CD4-positive, CD25-positive, alpha-beta regulatory T cell (primary cell): Measurements from ENCODE around the gene WDR46. TPM values are rescaled to one million over a fixed set of nuclear protein-coding genes. Genes with fewer than 3 reads are reported as not detected.
A peak's percentile ranks its signal among the peaks of the same experiment; 100 is the strongest.

Experiments
- ATAC-seq, 2 donors: fragments of 150-1000 bp; cut with Tn5 transposase; one replicate each; pipeline ENCODE4 v1.10.0; 2021; ENCODE audit warnings: low read depth in 2 of 2, moderate number of reproducible peaks in 2 of 2, moderate library complexity in 1 of 2
- DNase-seq, 3 donors: peaks; one replicate each; pipeline versions ENCODE4 v3.0.0 to v3.0.0-alpha.2; 2012 to 2022; ENCODE audit warnings: mixed read lengths in 1 of 3
- H3K27ac ChIP-seq: one replicate; pipeline ENCODE4 v1.7.0; 2013; ENCODE audit warnings: mild to moderate bottlenecking, low read length; ENCODE audit not compliant: insufficient read depth, poor library complexity, severe bottlenecking
- H3K27me3 ChIP-seq: one replicate; pipeline ENCODE4 v1.7.0; 2013; ENCODE audit warnings: low read length; ENCODE audit not compliant: control insufficient read depth, insufficient read depth
- H3K36me3 ChIP-seq: one replicate; pipeline ENCODE4 v1.7.0; 2013; ENCODE audit warnings: mild to moderate bottlenecking, low read length, moderate library complexity; ENCODE audit not compliant: control insufficient read depth, insufficient read depth
- H3K4me1 ChIP-seq: 2 replicates; pipeline ENCODE4 v1.7.0; 2013; ENCODE audit warnings: mild to moderate bottlenecking, low read length; ENCODE audit not compliant: insufficient read depth, control insufficient read depth, poor library complexity, severe bottlenecking
- H3K4me3 ChIP-seq: one replicate; pipeline ENCODE4 v1.7.0; 2013; ENCODE audit warnings: low read depth, mild to moderate bottlenecking, low read length, moderate library complexity
- H3K9me3 ChIP-seq, 2 experiments: 1 replicate in 1 of 2; 2 replicates in 1 of 2; pipeline ENCODE4 v1.7.0; 2013; ENCODE audit warnings: low read length in 2 of 2, mild to moderate bottlenecking in 1 of 2, moderate library complexity in 1 of 2; ENCODE audit not compliant: control insufficient read depth in 2 of 2
- H3K27ac Mint-ChIP-seq, 3 donors: one replicate each; pipeline ENCODE4 v1.8.0; 2020 to 2022; ENCODE audit warnings: mild to moderate bottlenecking in 3 of 3, mixed read lengths in 3 of 3, moderate library complexity in 2 of 3
- H3K27me3 Mint-ChIP-seq: one replicate; pipeline ENCODE4 v1.8.0; 2022; ENCODE audit warnings: mild to moderate bottlenecking, mixed read lengths
- H3K36me3 Mint-ChIP-seq: one replicate; pipeline ENCODE4 v1.8.0; 2020; ENCODE audit warnings: mixed read lengths
- H3K4me1 Mint-ChIP-seq, 4 donors: one replicate each; pipeline ENCODE4 v1.8.0; 2020 to 2022; ENCODE audit warnings: mixed read lengths in 4 of 4, mild to moderate bottlenecking in 1 of 4
- H3K4me3 Mint-ChIP-seq, 4 donors: one replicate each; pipeline ENCODE4 v1.8.0; 2020 to 2022; ENCODE audit warnings: mild to moderate bottlenecking in 4 of 4, mixed read lengths in 4 of 4, moderate library complexity in 3 of 4
- H3K9me3 Mint-ChIP-seq, 7 donors: one replicate each; pipeline ENCODE4 v1.8.0; 2020 to 2022; ENCODE audit warnings: mixed read lengths in 7 of 7, mild to moderate bottlenecking in 3 of 7, moderate library complexity in 2 of 7
- polyA plus RNA-seq, 4 donors: library from polyadenylated mRNA; unstranded; fragments of 300-500 nt; fragmentation: Illumina TruSeq; gene quantifications; one replicate each; pipeline ENCODE4 v1.2.3, GENCODE V29; 2021
- total RNA-seq: library from RNA; stranded (reverse); gene quantifications from one replicate; pipeline ENCODE4 v1.2.3, GENCODE V29; 2022

Gene WDR46
- total and polyA plus RNA-seq, 5 donors from 2014 or later: 31.5 to 54.0 (median 50.8) TPM

- no peaks in the 10 kb centered on the region for H3K27me3 ChIP-seq
- no peaks in the 10 kb centered on the region for H3K9me3 ChIP-seq
- H3K4me3 ChIP-seq: peak overlapping the region; percentile 96
- H3K36me3 ChIP-seq: peaks cover 31% of the 10 kb centered on the region
- H3K27ac Mint-ChIP-seq: peak overlapping the region; percentile 72 to 99 (median 91)
- peaks cover 5 to 85% (median 42%) of the 10 kb centered on the region in 4 donors for H3K4me1 Mint-ChIP-seq
- H3K4me1 ChIP-seq: peaks cover 75% of the 10 kb centered on the region
- peak overlapping the region; percentile 94 to 100 (median 98) for H3K4me3 Mint-ChIP-seq
- DNase-seq (no peak), ATAC-seq (no peak)
- peak overlapping the region; percentile 90 for H3K27ac ChIP-seq
- no peaks in the 10 kb centered on the region for H3K27me3 Mint-ChIP-seq
- H3K9me3 Mint-ChIP-seq: no peaks in the 10 kb centered on the region
- H3K36me3 Mint-ChIP-seq: peaks cover 21% of the 10 kb centered on the region
These were observed 14.8 kb downstream of the WDR46 start for GRCh38 chr6:33273924-33274902.

- Mint-ChIP-seq H3K4me3 (peak overlapping the region; percentile 94 to 100 (median 98)), H3K9me3 (no peaks in the 10 kb centered on the region), H3K36me3 (peaks cover 29% of the 10 kb centered on the region), H3K4me1 (peaks cover 5 to 77% (median 40%) of the 10 kb centered on the region in 4 donors), H3K27ac (peak overlapping the region; percentile 44 to 100 (median 99)), H3K27me3 (no peaks in the 10 kb centered on the region)
- ATAC-seq: no peak
- no peak for DNase-seq
- peaks cover 67% of the 10 kb centered on the region for H3K4me1 ChIP-seq
- H3K27me3 ChIP-seq: no peaks in the 10 kb centered on the region
- H3K4me3 ChIP-seq: peak overlapping the region; percentile 96
- H3K36me3 ChIP-seq: peaks cover 37% of the 10 kb centered on the region
- H3K27ac ChIP-seq: peak overlapping the region; percentile 90
- H3K9me3 ChIP-seq: no peaks in the 10 kb centered on the region
These were observed 15.7 kb downstream of the WDR46 start for GRCh38 chr6:33273129-33273923.

- ATAC-seq (no peak), DNase-seq (no peak)
- H3K27me3 ChIP-seq: no peaks in the 10 kb centered on the region
- H3K4me1 ChIP-seq: peaks cover 58% of the 10 kb centered on the region
- Mint-ChIP-seq H3K9me3 (no peaks in the 10 kb centered on the region), H3K4me3 (peak overlapping the region; percentile 94 to 100 (median 98)), H3K27me3 (no peaks in the 10 kb centered on the region), H3K27ac (peak overlapping the region; percentile 99 to 100 (median 100)), H3K4me1 (peaks cover 5 to 68% (median 39%) of the 10 kb centered on the region in 4 donors), H3K36me3 (peaks cover 36% of the 10 kb centered on the region)
- peak overlapping the region; percentile 96 for H3K4me3 ChIP-seq
- H3K9me3 ChIP-seq: no peaks in the 10 kb centered on the region
- H3K27ac ChIP-seq: peak overlapping the region; percentile 90
- peaks cover 46% of the 10 kb centered on the region for H3K36me3 ChIP-seq
These were observed 16.5 kb downstream of the WDR46 start for GRCh38 chr6:33272275-33273128.

GRCh38 chr6:33271468-33272274 lies 17.4 kb downstream of the WDR46 start, which contains the start of the genes RPS18 and VPS52:
RPS18 (plus strand) TSS chr6:33272075; CDS start chr6:33272120, 45 bp downstream.
VPS52 (minus strand) TSS chr6:33271876; CDS start chr6:33271675, 201 bp downstream.
- H3K27me3 Mint-ChIP-seq: no peaks in the 10 kb centered on the region
- no peaks in the 10 kb centered on the region for H3K9me3 ChIP-seq
- DNase-seq (peak; percentile 90 to 99 (median 95)), ATAC-seq (peak; percentile 86 to 91)
- H3K27ac Mint-ChIP-seq: peak within 1 kb of the TSS; percentile 99 to 100 (median 100)
- peak within 1 kb of the TSS; percentile 94 to 100 (median 98) for H3K4me3 Mint-ChIP-seq
- peak within 1 kb of the TSS; percentile 90 for H3K27ac ChIP-seq
- peaks cover 54% of the 10 kb centered on the region for H3K36me3 ChIP-seq
- H3K9me3 Mint-ChIP-seq: no peaks in the 10 kb centered on the region
- H3K4me1 ChIP-seq: peaks cover 53% of the 10 kb centered on the region
- peaks cover 42% of the 10 kb centered on the region for H3K36me3 Mint-ChIP-seq
- H3K4me3 ChIP-seq: peak within 1 kb of the TSS; percentile 96
- H3K27me3 ChIP-seq: no peaks in the 10 kb centered on the region
- peaks cover 5 to 67% (median 39%) of the 10 kb centered on the region in 4 donors for H3K4me1 Mint-ChIP-seq

GRCh38 chr6:33271117-33271467 lies 17.9 kb downstream of the WDR46 start:
- Mint-ChIP-seq H3K4me3 (peak overlapping the region; percentile 94 to 100 (median 98)), H3K27me3 (no peaks in the 10 kb centered on the region), H3K27ac (peak overlapping the region; percentile 99 to 100 (median 100)), H3K4me1 (peaks cover 5 to 61% (median 37%) of the 10 kb centered on the region in 4 donors), H3K9me3 (no peaks in the 10 kb centered on the region), H3K36me3 (peaks cover 46% of the 10 kb centered on the region)
- ATAC-seq (peak in 1 of 2 donors; percentile 6), DNase-seq (no peak)
- peak overlapping the region; percentile 96 for H3K4me3 ChIP-seq
- H3K36me3 ChIP-seq: peaks cover 59% of the 10 kb centered on the region
- H3K27me3 ChIP-seq: no peaks in the 10 kb centered on the region
- peaks cover 47% of the 10 kb centered on the region for H3K4me1 ChIP-seq
- peak overlapping the region; percentile 90 for H3K27ac ChIP-seq
- no peaks in the 10 kb centered on the region for H3K9me3 ChIP-seq

GRCh38 chr6:33264015-33264414 lies 25.0 kb downstream of the WDR46 start:
- H3K4me1 ChIP-seq: no peaks in the 10 kb centered on the region
- DNase-seq: no peak
- Mint-ChIP-seq H3K27me3 (peaks cover 4% of the 10 kb centered on the region), H3K9me3 (no peaks in the 10 kb centered on the region), H3K4me3 (peak overlapping the region in 1 of 4 donors; percentile 25), H3K4me1 (peaks cover 0 to 12% (median 4%) of the 10 kb centered on the region in 4 donors), H3K36me3 (peaks cover 51% of the 10 kb centered on the region), H3K27ac (no peak overlapping the region)
- no peaks in the 10 kb centered on the region for H3K27me3 ChIP-seq
- H3K9me3 ChIP-seq: no peaks in the 10 kb centered on the region
- no peak overlapping the region for H3K27ac ChIP-seq
- peaks cover 78% of the 10 kb centered on the region for H3K36me3 ChIP-seq
- ATAC-seq: no peak
- H3K4me3 ChIP-seq: no peak overlapping the region
